ENCODE results near the gene PITPNM2.

GRCh38 chr12:123101526-123101925 lies 49.4 kb downstream of the PITPNM2 start:
- TF ChIP-seq CTCF (optimal IDR thresholded peaks at IDR 0.05 in 1 of 3, IDR thresholded peaks at IDR 0.05 in 1 of 3, conservative IDR thresholded peaks at IDR 0.05 in 1 of 3; ENCODE audit: extremely low read depth in 1 of 3, insufficient read depth in 2 of 3, low read length in 3 of 3) (no peak), EZH2 (IDR thresholded peaks at IDR 0.05; ENCODE audit: low read length) (no peak)
